HL-60 (cell line): Measurements from ENCODE around the gene C10orf143.

Experiments
- DNase-seq, 2 experiments: peaks; one replicate each; pipeline ENCODE4 v3.0.0-alpha.2; 2010 to 2020; ENCODE audit warnings: low read depth in 1 of 2, low spot score in 1 of 2
- H3K27ac ChIP-seq: fragments of 250-450 bp; sonication (Bioruptor Pico); replicated peaks from 2 replicates; pipeline ENCODE4 v1.5.1; 2020; ENCODE audit warnings: mild to moderate bottlenecking, moderate library complexity
- H3K27me3 ChIP-seq: fragments of 250-450 bp; sonication (Bioruptor Pico); 2 replicates; pipeline ENCODE4 v1.5.1; 2021; ENCODE audit warnings: mild to moderate bottlenecking, moderate library complexity; ENCODE audit not compliant: insufficient read depth, poor library complexity, severe bottlenecking
- H3K4me3 ChIP-seq: replicated peaks from 2 replicates; pipeline ENCODE4 v1.5.1; 2011; ENCODE audit warnings: mild to moderate bottlenecking, control low read depth, low read length; ENCODE audit not compliant: insufficient read depth
- CTCF ChIP-seq: IDR thresholded peaks from one replicate; pipeline ENCODE4 v1.5.1; 2011; ENCODE audit warnings: low read length, control low read depth, inconsistent platforms; ENCODE audit not compliant: insufficient read depth
- GABPA ChIP-seq: IDR thresholded peaks from 2 replicates; pipeline ENCODE4 v1.6.1; 2012; ENCODE audit warnings: low read depth
- POLR2AphosphoS5 ChIP-seq: IDR thresholded peaks from 2 replicates; pipeline ENCODE4 v1.6.1; 2012; ENCODE audit warnings: low read depth
- REST ChIP-seq: IDR thresholded peaks from 2 replicates; pipeline ENCODE4 v1.6.1; 2012; ENCODE audit warnings: low read depth; ENCODE audit not compliant: insufficient replicate concordance
- SPI1 ChIP-seq: IDR thresholded peaks from 2 replicates; pipeline ENCODE4 v1.6.1; 2012; ENCODE audit warnings: low read depth, mild to moderate bottlenecking, borderline replicate concordance

The C10orf143 gene

GRCh38 chr10:130054021-130054420 is 56.6 kb downstream of the C10orf143 start:
- Histone ChIP-seq H3K27ac (no peak overlapping the region), H3K27me3 (no peaks in the 10 kb centered on the region), H3K4me3 (no peak overlapping the region)
- no peak for DNase-seq
- TF ChIP-seq POLR2AphosphoS5 (no peak), SPI1 (no peak), GABPA (no peak), REST (no peak), CTCF (no peak)

- Histone ChIP-seq H3K4me3 (no peak overlapping the region), H3K27me3 (no peaks in the 10 kb centered on the region), H3K27ac (no peak overlapping the region)
- no peak for DNase-seq
- TF ChIP-seq POLR2AphosphoS5 (no peak), CTCF (no peak), GABPA (no peak), REST (no peak), SPI1 (no peak)
Observed at GRCh38 chr10:130053561-130053960, 57.1 kb downstream of the C10orf143 start.

GRCh38 chr10:130052193-130052592 is 58.4 kb downstream of the C10orf143 start:
- TF ChIP-seq SPI1: no peak
- no peak for TF ChIP-seq GABPA
- no peak for TF ChIP-seq POLR2AphosphoS5
- H3K27me3 ChIP-seq: no peaks in the 10 kb centered on the region
- no peak overlapping the region for H3K27ac ChIP-seq
- no peak overlapping the region for H3K4me3 ChIP-seq
- no peak for DNase-seq

GRCh38 chr10:130050721-130051120 is 59.9 kb downstream of the C10orf143 start:
- DNase-seq: no peak
- TF ChIP-seq SPI1 (no peak), REST (no peak), CTCF (no peak), GABPA (no peak), POLR2AphosphoS5 (no peak)
- H3K27ac ChIP-seq: no peak overlapping the region
- H3K27me3 ChIP-seq: no peaks in the 10 kb centered on the region
- H3K4me3 ChIP-seq: no peak overlapping the region
